Measurements from ENCODE around the gene DLG2.

DLG2 gene

GRCh38 chr11:85062659-85063058, 564.5 kb downstream of the DLG2 start:
- no peak overlapping the region for H3K4me3 ChIP-seq (ENCODE audit: low read depth, low read length)
- TF ChIP-seq CTCF (IDR thresholded peaks at IDR 0.05; ENCODE audit: low read depth, low read length), result no peak

GRCh38 chr11:85052636-85053035, 574.5 kb downstream of the DLG2 start:
- no peak for TF ChIP-seq CTCF (IDR thresholded peaks at IDR 0.05; ENCODE audit: low read depth, low read length)
- no peak overlapping the region for H3K4me3 ChIP-seq (ENCODE audit: low read depth, low read length)

GRCh38 chr11:85048801-85049200, 578.3 kb downstream of the DLG2 start:
- no peak overlapping the region for H3K4me3 ChIP-seq (ENCODE audit: low read depth, low read length)
- no peak for TF ChIP-seq CTCF (IDR thresholded peaks at IDR 0.05; ENCODE audit: low read depth, low read length)

- TF ChIP-seq CTCF (IDR thresholded peaks at IDR 0.05; ENCODE audit: low read depth, low read length), result no peak
- H3K4me3 ChIP-seq (ENCODE audit: low read depth, low read length), result no peak overlapping the region
Measured at GRCh38 chr11:85045716-85046115, 581.4 kb downstream of the DLG2 start.

GRCh38 chr11:85044911-85045310, 582.2 kb downstream of the DLG2 start:
- no peak overlapping the region for H3K4me3 ChIP-seq (ENCODE audit: low read depth, low read length)
- no peak for TF ChIP-seq CTCF (IDR thresholded peaks at IDR 0.05; ENCODE audit: low read depth, low read length)

GRCh38 chr11:85042361-85042760, 584.8 kb downstream of the DLG2 start:
- no peak overlapping the region for H3K4me3 ChIP-seq (ENCODE audit: low read depth, low read length)
- TF ChIP-seq CTCF (IDR thresholded peaks at IDR 0.05; ENCODE audit: low read depth, low read length), result no peak

GRCh38 chr11:85040166-85040565, 587.0 kb downstream of the DLG2 start:
- no peak for TF ChIP-seq CTCF (IDR thresholded peaks at IDR 0.05; ENCODE audit: low read depth, low read length)
- H3K4me3 ChIP-seq (ENCODE audit: low read depth, low read length), result no peak overlapping the region

All from WI38 (cell line).